HG03378 (cell line): Measurements from ENCODE around the gene GRAPL.
"Not testable (repeated sequence)": the region's sequence is repeated elsewhere in the genome, so short reads cannot be mapped to it uniquely, and the experiment has no call there.

Experiments
- ATAC-seq: cut with Tn5 transposase; IDR thresholded peaks from one replicate; pipeline ENCODE4 v1.9.1; 2021; ENCODE audit warnings: mild to moderate bottlenecking, moderate library complexity; ENCODE audit not compliant: unreplicated experiment

GRAPL gene

DNA sequence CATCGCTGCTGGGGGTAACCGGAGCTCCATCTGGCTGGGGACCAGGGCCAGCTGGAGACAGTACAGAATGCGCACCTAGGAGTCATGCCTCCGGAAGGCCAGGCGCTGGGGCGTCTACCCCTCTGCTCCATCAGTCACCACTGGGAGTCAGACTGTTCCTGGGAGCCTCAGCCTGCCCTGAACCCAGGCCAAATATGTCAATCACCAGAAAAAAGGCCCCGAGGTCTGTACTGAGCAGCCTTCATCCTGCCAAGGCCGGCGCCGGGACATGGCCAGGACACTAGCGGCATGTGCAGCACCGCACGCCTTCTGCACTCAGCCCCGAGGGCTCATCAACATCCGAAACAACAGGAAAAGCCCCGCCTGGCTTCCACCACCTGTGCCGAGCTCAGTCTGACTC lies 8.7 kb downstream of the GRAPL start:
- not testable (repeated sequence) for ATAC-seq

GRCh38 chr17:19136605-19137004 lies 9.2 kb downstream of the GRAPL start:
- not testable (repeated sequence) for ATAC-seq

- ATAC-seq: not testable (repeated sequence)
Observed at GRCh38 chr17:19137959-19138358, 10.6 kb downstream of the GRAPL start.

DNA sequence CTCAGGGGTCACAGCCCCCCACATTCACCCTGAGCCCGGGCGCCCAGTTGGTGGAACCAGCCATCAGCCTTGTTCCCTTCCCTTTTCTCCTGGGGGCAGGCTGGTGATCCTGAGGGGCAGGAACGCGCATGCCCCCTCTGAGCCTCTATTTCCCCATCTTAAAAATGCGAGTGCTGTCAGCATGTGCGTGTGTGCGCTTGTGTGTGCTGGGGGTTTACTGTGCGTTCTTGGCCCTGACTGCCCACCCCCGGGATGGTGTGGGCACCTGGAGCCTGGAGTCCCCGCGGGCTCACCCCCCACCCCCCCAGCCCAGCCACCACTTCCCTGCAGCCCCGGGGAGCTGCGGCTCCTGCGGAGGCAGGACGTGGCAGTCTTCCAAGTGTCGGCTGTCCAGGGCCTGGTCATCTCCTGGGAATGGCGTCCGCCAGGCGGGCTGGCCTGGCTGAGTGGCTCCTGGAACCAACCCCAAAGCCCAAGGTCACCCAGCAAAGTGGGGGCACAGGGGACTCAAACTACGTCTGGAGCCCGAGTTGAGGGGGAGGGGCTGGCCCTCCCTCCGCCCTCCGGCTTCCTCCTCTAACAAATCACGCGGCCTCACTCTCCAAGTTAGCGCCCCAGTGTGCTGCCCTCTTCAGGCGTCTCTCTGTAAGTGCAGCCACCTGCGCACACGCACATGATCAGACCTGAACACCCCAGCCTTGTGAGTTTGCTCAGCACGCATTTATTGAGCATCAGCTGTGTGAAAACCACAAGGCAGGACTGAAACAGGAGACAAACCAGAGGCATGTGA lies 14.2 kb downstream of the GRAPL start:
- ATAC-seq: peak; percentile 54

- not testable (repeated sequence) for ATAC-seq
Observed at GRCh38 chr17:19142419-19142818, 15.0 kb downstream of the GRAPL start.

GRCh38 chr17:19143097-19143777 lies 15.8 kb downstream of the GRAPL start:
- ATAC-seq: not testable (repeated sequence)

DNA sequence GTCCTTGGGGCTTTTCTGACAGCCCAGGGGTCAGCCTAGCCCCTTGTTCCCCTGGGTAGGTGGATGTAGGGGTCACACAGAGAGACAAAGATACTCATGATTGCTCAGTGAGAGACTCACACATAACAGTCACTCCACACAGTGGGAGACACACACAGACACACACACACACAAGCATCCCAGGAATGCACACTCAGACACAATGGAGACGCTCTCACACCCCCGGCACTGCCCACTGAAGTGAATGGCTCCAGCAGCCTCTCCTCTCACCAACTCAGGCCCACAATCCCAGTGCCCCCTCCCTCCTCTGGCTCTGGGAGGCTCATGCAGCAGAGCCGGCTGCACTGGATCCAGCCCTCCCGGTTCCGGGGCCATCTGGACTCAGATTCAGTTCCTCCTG lies 17.0 kb downstream of the GRAPL start:
- not testable (repeated sequence) for ATAC-seq

- not testable (repeated sequence) for ATAC-seq
Observed at GRCh38 chr17:19145471-19145870, 18.1 kb downstream of the GRAPL start.

DNA sequence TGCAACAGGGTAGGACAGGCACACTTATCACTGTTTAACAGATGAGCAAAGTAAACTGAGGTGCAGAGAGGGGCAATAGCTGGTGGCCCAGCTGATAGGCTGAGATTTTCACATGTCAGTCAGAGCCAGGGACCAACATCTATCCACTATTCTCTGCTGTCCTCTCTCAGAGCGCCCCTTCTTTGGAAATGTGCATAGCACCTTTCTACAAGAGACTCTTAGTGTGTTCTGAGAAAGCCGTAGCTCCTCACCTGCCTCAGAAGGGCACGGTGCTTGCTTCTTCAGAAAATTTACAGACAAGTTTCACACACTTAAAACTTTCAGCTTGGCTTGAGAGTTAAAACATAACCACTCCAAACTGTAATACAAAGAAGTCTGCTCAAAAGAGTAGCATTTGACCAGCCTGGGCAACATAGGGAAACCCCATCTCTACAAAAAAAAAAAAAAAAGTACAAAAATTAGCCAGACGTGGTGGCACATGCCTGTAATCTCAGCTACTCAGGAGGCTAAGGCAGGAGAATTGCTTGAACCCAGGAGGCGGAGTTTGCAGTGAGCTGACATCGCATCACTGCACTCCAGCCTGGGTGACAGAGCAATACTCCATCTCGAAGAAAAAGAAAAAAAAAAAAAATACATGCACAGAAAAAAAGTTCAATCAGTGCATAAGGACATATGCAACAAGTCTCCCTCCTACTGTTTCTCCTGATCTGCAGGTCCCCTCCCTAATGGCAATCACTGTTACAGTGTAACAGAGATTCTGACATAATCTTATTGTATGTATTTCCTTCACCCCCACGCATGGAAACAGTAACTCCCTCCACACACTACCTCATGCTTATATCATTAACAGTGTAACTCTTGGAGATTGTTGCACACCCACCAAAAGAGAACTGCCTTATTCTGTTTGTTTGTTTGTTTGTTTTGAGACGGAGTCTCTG lies 23.6 kb downstream of the GRAPL start:
- ATAC-seq: not testable (repeated sequence)

- ATAC-seq: not testable (repeated sequence)
Observed at GRCh38 chr17:19157628-19158027, 30.2 kb downstream of the GRAPL start.

DNA sequence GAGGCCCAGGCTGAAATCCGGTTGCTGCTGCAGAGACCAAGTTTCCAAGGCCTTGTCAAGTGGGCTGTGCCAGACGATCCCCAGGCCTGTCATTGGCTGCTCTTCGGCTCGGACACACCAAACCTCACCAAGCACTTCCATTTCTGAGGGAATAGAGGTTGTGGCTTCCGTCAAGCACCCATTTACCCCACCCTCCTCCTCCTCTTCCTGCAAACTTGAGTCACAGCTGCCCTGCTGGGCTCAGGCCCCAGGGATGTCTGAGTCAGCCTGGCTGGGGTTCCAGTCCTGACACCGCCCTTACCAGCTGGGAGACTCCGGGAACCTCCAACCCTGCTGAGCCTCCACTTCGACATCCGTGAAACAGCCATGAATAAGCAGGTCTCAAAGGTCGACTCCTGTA lies 31.1 kb downstream of the GRAPL start:
- not testable (repeated sequence) for ATAC-seq

GRCh38 chr17:19158938-19159337 lies 31.5 kb downstream of the GRAPL start:
- not testable (repeated sequence) for ATAC-seq

GRCh38 chr17:19161308-19162107 lies 34.1 kb downstream of the GRAPL start:
- ATAC-seq: not testable (repeated sequence)

- not testable (repeated sequence) for ATAC-seq
Observed at GRCh38 chr17:19162384-19163216, 35.2 kb downstream of the GRAPL start.

GRCh38 chr17:19174422-19174821 lies 47.0 kb downstream of the GRAPL start:
- ATAC-seq: not testable (repeated sequence)

- peak; percentile 60 for ATAC-seq
Observed at GRCh38 chr17:19175410-19175809, 48.0 kb downstream of the GRAPL start.

- peak; percentile 78 for ATAC-seq
Observed at GRCh38 chr17:19181040-19181875, 53.9 kb downstream of the GRAPL start.
